NCI-H2196 (cell line): ENCODE measurements around the gene MEGF6.
A peak's percentile ranks its signal among the peaks of the same experiment; 100 is the strongest.

ENCODE experiments used
- DNase-seq: peaks from one replicate; lab custom pipeline; 2025; ENCODE audit not compliant: unreplicated experiment; lab: John Stamatoyannopoulos, UW

MEGF6 gene

DNA sequence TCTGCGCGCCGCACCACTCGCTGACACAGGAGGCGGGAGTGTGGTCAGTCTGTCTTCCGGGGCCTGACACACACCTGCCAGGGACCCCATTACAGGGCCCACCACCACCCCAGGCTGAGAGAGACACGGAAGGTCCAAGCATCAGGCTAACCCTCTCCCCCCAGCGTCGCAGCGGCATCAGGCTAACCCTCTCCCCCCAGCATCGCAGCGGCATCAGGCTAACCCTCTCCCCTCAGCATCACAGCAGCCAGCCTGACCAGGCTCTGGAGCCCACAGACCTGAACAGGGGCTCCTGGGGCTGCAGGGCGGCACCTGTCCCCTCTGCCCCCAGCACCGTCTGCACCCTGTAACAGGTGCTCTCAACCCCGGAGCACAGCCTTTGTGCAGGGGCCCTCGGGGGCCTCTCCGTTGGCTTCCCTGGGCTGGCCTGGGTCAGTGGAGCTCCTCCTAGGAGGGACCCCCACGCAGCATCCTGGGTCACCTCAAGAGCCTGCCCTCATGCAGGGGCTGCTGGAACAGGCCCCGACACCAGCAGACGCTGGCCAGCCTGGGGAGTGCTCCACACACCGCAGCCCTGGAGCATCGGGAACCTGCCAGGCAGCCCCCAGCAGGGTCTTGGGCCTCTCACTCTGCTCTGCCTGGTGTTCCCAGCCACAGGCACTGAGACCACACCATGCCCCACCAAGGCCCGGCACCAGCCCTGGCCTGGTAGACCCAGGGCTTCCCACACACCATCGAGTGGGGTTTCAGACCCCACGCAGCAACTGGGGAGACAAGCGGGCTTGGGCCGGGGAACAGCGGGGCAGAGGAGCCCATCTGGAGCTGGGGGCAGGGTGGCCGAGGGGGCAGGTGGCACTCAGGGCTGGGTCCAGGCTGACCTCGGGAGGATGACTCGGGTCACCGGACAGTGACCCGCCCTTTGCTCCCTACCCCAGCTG lies 67.0 kb downstream of the MEGF6 start:
- no peak for DNase-seq

DNA sequence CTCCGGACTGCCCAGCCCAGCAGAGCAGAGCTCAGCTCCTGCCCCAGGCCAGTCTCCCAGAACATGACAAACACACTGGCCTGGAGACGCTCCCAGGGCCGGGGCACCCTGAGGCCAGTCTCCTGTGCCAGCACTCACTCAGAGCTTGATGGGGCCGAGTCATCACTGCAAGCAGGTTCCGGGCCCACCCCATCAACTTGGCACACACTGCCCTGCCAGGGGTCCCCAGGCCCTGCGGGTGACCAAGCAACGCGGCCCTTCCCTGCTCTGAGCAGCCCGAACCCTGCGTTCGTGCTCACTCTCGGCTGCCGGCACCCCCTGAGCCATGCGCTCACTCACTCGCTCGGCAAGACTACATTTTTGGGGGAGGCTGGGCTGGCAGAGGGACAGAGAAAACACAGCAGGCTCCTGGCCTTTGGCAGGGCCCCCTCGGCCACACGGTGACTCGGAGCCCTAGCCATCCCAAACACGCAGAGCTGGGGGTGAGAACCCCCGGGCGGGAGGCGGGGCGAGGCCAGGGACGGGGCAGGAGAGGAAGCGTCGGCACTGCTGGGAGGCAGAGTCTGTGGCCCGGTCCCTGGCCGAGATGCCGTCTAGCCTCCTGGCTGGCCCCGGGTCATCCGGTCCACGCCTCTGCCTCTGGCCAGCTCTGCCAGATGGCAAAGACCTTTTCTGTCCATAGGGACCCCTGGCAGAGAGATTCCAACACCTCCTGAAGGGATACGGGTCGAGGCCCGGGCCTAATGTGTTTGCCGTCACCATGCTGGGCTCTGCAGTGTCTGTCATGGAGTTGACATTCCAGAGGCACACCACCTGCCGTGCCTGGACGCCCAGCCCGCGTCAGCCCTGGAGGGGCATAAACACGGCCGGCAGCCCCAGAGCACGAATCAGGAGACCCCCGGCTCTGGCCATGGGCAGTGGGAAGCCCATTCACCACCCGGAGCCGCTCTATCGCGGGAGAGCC lies 68.0 kb downstream of the MEGF6 start:
- no peak for DNase-seq

DNA sequence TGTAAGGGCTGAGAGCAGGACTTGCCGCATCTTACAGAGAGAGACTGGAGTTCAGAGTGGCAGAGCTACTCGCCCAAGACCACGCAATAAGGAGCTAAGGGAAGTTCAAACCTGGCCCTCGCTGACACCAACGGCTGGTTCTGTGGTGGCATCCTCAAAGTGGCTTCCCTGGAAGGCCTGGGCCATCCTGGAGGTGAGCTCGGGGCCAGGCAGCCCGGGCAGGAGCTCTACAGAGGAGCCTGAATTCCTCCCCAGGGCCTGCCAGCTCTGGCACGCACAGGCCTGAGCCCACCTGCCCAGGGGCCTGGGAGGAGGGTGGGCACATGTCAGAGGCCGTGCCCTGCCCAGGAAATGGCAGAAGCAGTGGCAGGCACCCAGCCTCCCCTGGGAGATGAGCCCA lies 68.6 kb downstream of the MEGF6 start:
- DNase-seq: no peak

DNA sequence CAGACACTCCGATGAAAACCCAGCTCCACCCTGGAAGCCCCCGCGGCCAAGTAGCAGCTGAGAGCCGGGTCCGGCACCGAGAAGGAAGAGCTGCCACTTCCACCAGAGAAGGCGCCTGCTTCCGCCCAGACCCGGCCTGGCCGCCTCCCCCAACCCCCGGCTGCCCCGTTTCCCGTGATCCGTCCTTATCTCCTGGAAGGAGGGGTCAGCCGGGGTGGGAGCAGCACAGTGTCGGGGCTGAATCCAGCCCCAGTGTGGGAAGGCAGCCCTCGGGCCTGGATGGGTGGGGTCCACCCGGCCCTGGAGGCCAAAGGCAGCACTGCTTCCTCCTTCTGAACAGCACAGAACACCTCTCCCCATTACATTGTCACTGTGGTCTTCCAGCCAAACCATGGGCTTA lies 69.4 kb downstream of the MEGF6 start:
- no peak for DNase-seq

DNA sequence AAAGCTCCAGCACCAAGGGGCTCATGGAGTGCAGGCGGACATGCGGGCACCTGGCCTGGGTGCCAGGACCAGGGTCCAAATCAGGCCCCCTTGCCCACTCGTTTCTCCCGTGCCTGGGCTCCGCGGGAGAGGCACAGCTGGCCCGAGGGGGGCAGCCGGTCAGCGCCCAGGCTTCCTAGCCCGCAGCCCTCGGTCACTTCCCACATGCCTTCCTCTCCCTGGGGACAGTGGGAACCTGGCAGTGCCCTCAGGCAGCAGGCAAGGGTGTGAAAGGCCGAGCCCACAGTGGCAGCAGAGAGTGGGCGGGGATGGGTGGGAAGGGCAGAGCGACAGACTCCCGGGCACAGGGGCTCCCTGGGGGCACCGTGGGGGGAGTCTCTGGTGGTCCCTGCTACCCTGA lies 69.8 kb downstream of the MEGF6 start:
- no peak for DNase-seq

DNA sequence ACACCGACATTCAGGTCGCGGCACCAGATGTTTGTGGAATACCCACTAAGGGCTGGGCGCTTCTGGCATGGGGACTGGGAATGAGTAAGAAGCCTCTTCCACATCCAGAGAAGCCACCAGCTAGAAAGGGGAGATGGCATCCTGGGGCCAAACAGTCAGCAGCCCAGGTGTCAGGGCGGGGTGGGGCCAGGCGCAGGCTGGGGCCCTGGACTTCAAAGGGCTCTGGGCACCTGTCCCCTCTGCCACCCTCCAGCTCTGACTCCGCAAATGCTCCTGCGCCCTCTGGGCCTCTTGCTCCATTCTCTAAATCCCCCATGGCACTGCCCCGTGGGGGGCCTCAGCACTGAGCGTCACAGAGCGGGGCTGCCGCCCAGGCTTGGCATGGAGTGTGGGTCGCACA lies 70.4 kb downstream of the MEGF6 start:
- DNase-seq: no peak

DNA sequence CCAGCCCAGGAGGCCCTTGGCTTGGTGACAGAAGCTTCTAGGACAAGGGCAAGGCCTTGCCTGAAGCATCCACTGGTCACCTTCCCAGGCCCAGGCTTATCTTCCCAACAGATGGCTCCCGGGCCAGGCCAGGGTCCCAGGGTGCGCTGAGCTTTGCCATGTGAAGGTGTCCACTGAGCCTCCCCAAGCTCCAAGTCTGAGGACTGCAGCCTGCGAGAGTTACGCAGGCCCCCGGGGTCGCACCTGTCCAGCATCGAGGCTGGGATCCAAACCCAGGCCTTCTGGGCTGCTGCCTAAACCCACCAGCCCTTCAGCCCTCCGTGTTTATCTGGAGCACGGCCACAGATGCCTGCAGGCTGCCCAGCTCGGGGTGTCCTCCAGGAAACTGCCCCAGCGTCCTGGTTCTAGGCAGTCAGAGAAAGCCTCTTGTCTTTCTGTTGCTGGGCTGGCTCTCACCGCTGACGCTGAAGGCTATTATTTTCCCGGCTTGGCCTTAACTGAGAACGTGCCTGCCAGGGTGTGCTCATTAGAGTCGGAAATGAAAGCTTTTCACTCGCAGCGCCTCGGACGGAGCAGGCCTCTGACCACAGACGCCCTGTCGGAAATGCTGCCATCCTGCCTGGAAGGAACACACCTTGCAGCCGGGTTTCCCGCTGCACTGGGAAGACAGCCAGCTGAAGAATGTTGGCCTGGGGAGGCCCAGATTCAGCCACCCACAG lies 71.4 kb downstream of the MEGF6 start:
- no peak for DNase-seq

DNA sequence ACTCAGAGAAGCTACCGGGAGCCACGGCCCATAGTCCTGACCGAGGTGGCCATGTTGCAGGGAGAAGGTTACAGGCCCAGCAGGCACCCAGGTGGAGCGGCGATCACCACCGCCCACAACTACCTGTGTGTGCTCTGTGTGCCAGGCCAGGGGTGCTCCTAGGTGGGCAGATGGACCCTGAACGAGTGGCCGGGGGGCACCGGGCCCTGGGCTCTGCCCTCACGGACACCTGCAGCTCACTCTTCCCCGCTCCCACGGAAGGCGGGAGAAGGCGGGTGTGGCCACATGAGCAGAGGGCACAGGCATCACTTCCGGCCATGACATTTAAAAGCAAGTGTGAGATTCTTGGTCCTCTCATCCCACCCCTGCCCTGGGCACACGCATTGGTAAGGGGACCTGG lies 73.9 kb downstream of the MEGF6 start:
- no peak for DNase-seq

DNA sequence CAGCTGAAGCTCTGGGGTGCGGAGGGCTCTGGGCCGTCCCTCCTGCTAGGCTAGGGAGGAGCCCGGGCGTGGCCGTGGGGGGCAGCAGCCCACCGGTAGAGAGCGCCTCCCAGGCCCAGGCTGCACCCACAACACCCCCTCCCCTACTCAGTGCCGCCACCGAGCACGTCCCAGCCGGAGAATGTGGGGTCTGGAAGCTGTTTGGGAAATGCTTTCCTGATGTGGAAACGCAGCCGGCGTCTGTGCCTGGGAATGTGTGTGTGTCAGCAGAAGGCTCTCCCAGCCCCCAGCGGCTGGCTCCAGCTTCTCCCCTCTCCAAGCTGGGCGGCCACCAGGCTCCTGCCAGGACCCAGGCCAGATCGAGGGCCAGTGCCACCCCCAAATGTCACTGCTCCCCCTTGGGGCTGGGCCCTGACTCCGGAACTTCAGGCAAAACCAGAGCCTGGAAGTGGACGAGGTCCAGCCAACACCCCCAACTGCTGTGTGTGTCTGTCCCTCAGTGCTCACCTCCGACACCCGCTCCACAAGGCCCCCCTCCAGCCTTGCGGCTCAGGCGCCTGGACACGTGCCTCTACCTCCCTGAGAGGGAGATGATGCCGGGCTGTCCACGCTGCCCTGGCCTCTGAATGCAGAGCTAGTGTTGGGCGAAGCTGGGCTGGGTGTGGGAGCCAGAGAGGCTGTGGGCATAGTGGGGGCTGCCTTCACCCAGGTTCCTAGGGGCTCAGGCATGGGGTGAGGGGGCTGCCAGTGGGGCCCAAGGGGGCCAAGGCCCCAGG lies 74.7 kb downstream of the MEGF6 start:
- DNase-seq: no peak

DNA sequence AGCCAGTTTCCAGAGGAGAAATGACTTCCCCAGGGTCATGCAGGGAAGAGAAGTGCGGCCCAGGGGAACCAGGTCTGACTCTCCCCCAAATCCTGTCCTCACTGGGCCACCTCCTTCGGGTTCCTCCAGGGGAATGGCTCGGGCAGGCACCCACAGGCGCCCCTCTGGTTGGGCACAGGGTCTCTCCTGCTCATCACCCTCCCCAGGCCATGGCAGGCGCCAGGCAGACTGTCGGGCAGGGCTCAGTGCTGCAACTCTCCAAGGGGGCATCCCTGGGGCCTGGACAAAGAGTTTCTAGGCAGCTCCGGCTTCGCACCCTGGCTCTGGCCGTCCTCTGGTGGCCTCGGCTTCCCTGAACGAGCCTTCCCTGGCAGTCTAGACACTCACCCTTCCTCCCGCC lies 75.6 kb downstream of the MEGF6 start:
- no peak for DNase-seq

DNA sequence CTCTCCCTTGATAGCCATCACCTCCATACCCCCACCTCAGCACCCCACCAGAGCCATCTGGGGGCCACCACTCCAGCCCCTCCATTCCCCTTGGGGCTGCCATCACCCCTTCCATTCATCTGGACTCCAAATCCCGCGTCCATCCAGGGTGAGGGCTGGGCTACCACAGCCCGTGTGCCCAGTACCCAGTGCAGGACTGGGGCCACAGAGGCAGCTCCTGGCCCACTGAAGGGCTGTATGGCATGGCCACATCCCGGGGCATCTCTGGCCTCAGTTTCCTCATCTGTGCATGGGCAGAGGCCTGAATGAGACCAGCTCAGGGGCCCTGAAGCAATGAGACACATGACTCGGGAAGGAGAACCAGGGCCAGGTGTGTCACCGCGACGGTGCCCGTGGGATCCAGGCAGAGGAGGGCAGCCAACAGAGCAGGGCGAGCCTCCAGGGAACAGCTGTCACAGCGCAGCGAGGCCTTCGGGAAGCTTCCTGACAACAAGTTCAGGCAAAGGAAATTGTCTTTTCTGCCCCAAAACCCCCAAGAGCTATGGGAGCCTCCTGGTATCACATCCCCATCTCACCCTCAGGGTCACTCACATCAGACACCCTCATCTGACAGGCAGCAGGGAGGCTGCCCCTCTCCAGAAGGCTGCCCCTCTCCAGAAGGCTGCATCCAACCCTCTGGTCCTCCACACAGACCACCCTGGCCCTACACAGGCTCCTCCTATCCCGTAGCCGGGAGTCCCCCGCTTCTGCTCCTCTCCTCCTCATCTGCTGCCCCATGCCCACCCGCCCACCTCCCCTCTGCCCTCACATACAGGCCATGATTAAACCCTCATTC lies 76.3 kb downstream of the MEGF6 start:
- no peak for DNase-seq

DNA sequence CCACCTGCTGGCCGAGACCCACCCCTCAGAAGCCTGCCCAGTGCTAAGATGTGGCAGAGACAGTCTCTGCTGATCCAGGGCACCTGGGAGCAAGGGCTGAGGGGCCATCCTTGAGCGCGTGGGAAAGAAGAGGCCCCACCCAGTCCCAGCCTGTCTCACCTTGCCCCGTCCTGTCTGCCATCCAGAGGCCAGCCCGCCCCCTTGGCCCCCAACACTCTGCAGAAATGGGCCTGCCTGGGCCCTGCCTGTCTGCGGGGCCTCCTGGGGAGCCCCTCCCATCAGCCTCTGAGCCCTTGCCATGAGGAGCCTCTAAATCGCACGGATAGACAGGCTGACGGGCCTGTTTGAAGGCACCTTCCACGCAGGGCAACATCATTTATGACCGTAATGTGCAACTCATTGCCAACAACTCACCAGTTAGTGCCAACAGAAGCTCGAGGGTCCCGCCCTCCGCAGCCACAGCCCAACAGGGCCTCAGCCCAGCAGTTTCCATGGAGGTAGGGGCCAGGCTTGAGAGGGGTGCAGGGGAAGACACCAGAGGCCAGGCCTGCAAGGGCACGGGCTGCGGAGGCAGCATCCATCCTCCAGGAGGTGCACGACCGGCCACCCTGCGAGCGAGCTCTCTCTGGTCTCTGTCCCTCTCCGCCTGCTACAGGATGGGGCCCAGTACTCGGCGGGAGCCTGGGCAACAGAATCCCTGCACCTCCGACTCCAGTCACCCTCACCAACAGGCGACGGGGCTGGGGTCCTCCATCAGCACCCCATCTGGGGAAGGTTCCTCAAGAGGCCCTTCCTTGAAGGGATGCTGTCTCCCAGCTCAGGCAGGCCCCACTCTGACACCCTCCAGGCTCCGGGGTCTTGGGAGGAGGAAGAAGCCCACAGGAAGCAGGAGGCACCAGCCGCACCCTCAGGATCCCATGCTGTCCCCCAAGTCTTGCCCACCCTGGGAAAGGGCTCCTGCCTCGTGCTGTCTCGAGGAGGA lies 78.0 kb downstream of the MEGF6 start:
- no peak for DNase-seq

DNA sequence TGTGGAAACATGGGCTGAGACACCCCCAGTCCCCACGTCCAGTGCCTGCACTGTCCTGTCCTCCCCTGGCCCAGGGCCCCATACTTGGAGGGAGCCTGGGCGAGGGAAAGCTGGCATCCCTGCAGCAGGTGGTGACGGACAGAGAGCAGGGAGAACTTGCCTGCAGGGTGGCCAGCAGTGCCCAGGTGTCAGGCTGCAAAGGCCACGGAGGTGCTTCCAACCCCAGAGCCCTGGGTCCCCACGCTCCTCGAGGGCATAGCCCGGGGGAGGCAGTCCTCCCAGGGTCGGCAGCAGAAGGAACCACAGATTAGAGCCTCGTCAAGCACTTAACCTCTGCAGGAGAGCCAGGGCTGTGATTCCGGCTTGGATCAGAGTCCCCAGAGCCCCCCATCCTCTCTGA lies 79.4 kb downstream of the MEGF6 start:
- no peak for DNase-seq

DNA sequence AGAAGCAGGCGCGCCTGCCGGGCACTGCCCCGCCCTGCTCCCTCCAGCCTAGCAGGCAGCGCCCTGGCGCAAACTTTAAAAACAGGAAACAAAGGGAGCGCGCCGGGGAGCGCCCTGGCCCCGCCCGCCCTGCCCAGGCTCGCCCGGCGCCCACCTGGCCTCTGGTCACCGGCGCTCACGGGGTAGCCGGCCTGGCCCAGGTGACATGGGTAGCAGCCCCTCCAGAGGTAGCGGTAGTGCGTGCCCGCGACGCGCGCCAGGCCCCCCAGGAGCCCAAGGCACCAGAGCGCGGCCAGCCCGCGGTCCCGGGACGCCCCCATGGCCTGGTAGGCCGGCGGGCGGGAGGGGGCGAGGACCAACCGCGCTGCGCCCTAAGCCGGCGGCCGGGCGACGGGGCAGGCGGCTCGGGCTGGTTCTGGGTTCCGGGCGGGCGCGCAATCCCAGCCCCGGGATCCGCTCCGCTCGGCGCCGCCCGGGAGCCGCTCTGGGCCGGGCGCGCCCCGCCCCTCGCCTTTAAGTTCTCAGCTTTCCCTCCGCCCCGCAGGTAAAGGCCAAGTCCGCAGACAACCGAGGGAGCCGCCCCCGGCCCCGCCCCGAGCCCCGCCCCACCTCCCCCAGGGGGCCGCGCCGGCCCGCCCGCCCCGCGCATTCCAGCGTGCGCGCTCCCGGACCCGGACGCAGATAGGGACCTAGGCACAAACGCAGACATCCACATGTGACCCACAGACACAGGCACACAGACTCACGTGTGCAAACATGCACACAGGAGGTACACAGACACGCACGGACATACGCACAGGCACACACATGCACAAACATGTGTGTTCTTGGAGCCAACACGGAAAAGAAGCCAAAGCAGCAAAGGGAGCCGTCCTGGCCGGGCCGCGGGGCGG lies 80.1 kb downstream of the MEGF6 start:
- DNase-seq: peak; percentile 91

DNA sequence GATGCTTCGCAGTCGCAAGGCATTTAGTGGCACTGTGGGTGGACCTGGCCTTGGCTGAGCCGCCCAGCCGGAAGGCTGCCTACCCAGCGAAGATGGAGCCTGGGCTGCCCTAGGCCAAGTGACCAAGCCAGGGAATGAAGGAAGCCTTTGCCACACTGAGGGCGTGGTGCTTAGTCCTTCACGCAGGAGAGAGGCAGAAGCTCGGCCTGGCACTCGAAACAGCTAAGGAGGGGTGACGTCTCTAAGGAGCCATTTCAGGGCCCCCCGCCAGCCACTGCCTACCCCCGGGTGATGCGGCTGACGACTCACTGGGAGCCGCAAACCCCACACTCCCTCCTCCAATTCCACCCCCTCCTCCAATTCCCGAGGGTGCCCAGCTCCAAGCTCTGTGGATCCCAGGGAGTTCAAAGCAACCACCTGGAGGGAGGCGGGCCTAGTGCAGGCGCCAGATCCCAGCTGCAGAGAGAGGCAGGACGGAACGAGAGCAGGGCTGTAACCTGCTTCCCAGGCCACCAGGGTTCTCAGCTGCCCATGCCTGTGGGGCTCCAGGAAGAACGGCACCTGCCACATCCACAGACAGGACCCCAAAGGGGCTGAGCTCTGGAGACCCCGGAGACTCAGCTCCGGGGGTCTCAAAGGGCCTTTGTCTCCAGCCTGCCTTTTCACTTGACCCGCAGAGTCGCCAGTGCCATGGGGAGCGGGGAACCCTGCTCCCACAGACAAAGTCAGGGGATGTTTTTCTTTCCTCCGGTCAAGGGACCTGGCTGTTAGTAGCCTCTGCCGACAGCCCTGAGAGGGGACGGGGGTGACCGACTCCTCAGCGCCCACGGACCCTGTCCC lies 81.0 kb downstream of the MEGF6 start:
- DNase-seq: peak; percentile 43

DNA sequence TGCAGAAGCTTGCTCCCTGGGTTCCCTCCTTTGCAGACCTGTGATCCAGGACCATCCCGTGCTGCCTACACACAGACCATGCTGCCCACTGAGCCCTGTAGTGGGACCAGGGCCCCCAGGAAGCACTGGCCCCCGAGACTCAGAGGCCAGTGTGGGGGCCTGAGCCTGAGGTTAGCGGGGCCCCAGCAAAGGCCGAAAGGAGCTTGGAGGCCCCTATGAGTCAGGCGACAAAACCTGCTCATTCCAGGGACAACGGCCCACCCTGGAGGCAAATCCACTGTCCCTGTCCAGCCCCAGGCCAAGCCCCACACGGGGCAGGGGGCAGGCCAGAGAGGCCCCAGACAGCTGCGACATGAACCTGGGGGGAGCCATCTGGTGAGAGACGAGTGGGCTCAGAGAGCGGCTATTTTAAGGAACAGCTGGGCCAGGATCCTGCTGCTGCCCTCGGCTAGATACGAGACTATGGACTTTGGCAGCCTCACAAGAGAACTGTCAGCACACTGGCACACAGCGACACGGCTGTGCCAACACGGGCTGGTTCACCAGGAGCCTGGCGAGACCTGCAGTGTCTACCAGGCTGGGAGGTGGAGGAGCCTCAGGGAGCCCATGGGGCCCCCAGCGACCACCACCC lies 82.1 kb downstream of the MEGF6 start:
- DNase-seq: peak; percentile 35
